ENCODE measurements around the gene SEZ6.

SEZ6 gene

GRCh38 chr17:28944862-28945741 lies 60.7 kb downstream of the SEZ6 start:
- ATAC-seq (ENCODE audit: insufficient read depth, low read depth) (no peak), DNase-seq (no peak)
- H4K20me1 ChIP-seq (ENCODE audit: insufficient read depth, low read length), result peaks cover 81% of the 10 kb centered on the region
- H3K9me3 ChIP-seq (ENCODE audit: insufficient read depth, low read length, severe bottlenecking), result no peaks in the 10 kb centered on the region
- H3K4me2 ChIP-seq (ENCODE audit: insufficient read depth, low read length), result peak overlapping the region; percentile 4; the same call in 1 of the 2 replicates
- H3K4me1 ChIP-seq (ENCODE audit: insufficient read depth, low read length), result peaks cover 29% of the 10 kb centered on the region
- H2AFZ ChIP-seq (ENCODE audit: low read depth, low read length), result no peak overlapping the region
- no peaks in the 10 kb centered on the region for H3K27me3 ChIP-seq (ENCODE audit: insufficient read depth, low read length, poor library complexity)
- no peak overlapping the region for H3K27ac ChIP-seq (ENCODE audit: low read length)
- TF ChIP-seq EZH2 (IDR thresholded peaks at IDR 0.05; ENCODE audit: borderline replicate concordance, low read depth, low read length, severe bottlenecking), result no peak
- TF ChIP-seq, protein P1, sequence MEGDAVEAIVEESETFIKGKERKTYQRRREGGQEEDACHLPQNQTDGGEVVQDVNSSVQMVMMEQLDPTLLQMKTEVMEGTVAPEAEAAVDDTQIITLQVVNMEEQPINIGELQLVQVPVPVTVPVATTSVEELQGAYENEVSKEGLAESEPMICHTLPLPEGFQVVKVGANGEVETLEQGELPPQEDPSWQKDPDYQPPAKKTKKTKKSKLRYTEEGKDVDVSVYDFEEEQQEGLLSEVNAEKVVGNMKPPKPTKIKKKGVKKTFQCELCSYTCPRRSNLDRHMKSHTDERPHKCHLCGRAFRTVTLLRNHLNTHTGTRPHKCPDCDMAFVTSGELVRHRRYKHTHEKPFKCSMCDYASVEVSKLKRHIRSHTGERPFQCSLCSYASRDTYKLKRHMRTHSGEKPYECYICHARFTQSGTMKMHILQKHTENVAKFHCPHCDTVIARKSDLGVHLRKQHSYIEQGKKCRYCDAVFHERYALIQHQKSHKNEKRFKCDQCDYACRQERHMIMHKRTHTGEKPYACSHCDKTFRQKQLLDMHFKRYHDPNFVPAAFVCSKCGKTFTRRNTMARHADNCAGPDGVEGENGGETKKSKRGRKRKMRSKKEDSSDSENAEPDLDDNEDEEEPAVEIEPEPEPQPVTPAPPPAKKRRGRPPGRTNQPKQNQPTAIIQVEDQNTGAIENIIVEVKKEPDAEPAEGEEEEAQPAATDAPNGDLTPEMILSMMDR (IDR thresholded peaks at IDR 0.05; ENCODE audit: borderline replicate concordance, extremely low read depth, low read length, poor library complexity, severe bottlenecking), result no peak
- H3K79me2 ChIP-seq (ENCODE audit: insufficient read depth, low read length), result peaks cover 100% of the 10 kb centered on the region
- no peak overlapping the region for H3K4me3 ChIP-seq (ENCODE audit: low read depth in 1 of 2, low read length in 2 of 2)
- H3K36me3 ChIP-seq (ENCODE audit: insufficient read depth, low read length), result peaks cover 83% of the 10 kb centered on the region
- no peak overlapping the region for H3K9ac ChIP-seq (ENCODE audit: low read depth, low read length)

DNA sequence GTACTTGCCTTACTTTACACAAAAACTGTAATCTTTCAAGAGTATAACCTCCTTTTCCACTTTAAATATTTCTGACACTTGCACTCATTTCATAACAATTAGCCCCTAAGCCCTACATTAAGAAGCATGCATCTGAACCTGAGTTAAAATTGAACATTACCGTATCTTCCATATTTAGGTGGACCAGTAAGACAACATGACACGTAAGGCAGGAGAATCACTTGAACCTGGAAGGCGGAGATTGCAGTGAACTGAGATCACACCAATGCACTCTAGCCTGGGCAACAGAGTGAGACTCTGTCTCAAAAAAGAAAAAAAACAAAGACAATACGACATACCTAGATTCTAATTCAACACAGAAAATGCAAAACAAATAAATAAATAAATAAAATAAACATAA lies 61.5 kb downstream of the SEZ6 start:
- H4K20me1 ChIP-seq (ENCODE audit: insufficient read depth, low read length), result peaks cover 86% of the 10 kb centered on the region
- no peak for ATAC-seq (ENCODE audit: insufficient read depth, low read depth)
- H3K4me1 ChIP-seq (ENCODE audit: insufficient read depth, low read length), result peaks cover 29% of the 10 kb centered on the region
- no peaks in the 10 kb centered on the region for H3K9me3 ChIP-seq (ENCODE audit: insufficient read depth, low read length, severe bottlenecking)
- H3K4me3 ChIP-seq (ENCODE audit: low read depth in 1 of 2, low read length in 2 of 2), result no peak overlapping the region
- TF ChIP-seq EZH2 (IDR thresholded peaks at IDR 0.05; ENCODE audit: borderline replicate concordance, low read depth, low read length, severe bottlenecking), result no peak
- TF ChIP-seq, protein P1 (IDR thresholded peaks at IDR 0.05; ENCODE audit: borderline replicate concordance, extremely low read depth, low read length, poor library complexity, severe bottlenecking), result no peak
- no peak overlapping the region for H3K4me2 ChIP-seq (ENCODE audit: insufficient read depth, low read length)
- H3K36me3 ChIP-seq (ENCODE audit: insufficient read depth, low read length), result peaks cover 79% of the 10 kb centered on the region
- DNase-seq, result no peak
- no peak overlapping the region for H3K27ac ChIP-seq (ENCODE audit: low read length)
- H2AFZ ChIP-seq (ENCODE audit: low read depth, low read length), result no peak overlapping the region
- peaks cover 100% of the 10 kb centered on the region for H3K79me2 ChIP-seq (ENCODE audit: insufficient read depth, low read length)
- no peak overlapping the region for H3K9ac ChIP-seq (ENCODE audit: low read depth, low read length)
- H3K27me3 ChIP-seq (ENCODE audit: insufficient read depth, low read length, poor library complexity), result no peaks in the 10 kb centered on the region

DNA sequence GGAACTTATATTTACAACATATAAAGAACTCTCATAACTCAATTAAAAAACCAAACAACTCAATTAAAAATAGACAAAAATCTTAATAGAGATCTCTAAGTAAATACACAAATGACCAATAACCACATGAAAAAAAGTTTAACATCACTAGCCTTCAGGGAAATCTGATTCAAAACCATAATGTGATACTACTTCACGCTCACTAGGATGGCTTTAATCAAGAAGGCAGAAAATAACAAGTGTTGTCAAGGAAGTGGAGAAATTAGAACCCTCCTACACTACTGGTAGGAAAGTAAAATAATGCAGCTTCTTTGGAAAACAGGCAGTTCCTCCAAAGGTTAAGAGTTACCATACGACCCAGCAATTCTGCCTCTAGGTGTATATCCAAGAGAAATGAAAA lies 62.9 kb downstream of the SEZ6 start:
- Histone ChIP-seq H3K27ac (ENCODE audit: low read length) (no peak overlapping the region), H3K79me2 (ENCODE audit: insufficient read depth, low read length) (peaks cover 100% of the 10 kb centered on the region), H3K9ac (ENCODE audit: low read depth, low read length) (no peak overlapping the region), H3K36me3 (ENCODE audit: insufficient read depth, low read length) (peaks cover 76% of the 10 kb centered on the region), H3K4me3 (ENCODE audit: low read depth in 1 of 2, low read length in 2 of 2) (no peak overlapping the region), H3K4me1 (ENCODE audit: insufficient read depth, low read length) (peaks cover 18% of the 10 kb centered on the region), H4K20me1 (ENCODE audit: insufficient read depth, low read length) (peaks cover 86% of the 10 kb centered on the region), H3K27me3 (ENCODE audit: insufficient read depth, low read length, poor library complexity) (no peaks in the 10 kb centered on the region), H3K4me2 (ENCODE audit: insufficient read depth, low read length) (no peak overlapping the region), H3K9me3 (ENCODE audit: insufficient read depth, low read length, severe bottlenecking) (no peaks in the 10 kb centered on the region), H2AFZ (ENCODE audit: low read depth, low read length) (no peak overlapping the region)
- ATAC-seq (ENCODE audit: insufficient read depth, low read depth) (no peak), DNase-seq (no peak)
- TF ChIP-seq, protein P1 (IDR thresholded peaks at IDR 0.05; ENCODE audit: borderline replicate concordance, extremely low read depth, low read length, poor library complexity, severe bottlenecking), result no peak
- TF ChIP-seq EZH2 (IDR thresholded peaks at IDR 0.05; ENCODE audit: borderline replicate concordance, low read depth, low read length, severe bottlenecking), result no peak
